WTC11 (cell line): ENCODE data around the gene WWOX. TPM values are rescaled to one million over a fixed set of nuclear protein-coding genes. Genes with fewer than 3 reads are reported as not detected.

ENCODE experiments used
- ATAC-seq: fragments of 200-7000 bp; cut with Tn5 transposase; 2 replicates; pipeline ENCODE4 v1.10.0; 2021; ENCODE audit warnings: mild to moderate bottlenecking, moderate library complexity
- CTCF ChIA-PET: fragments of 300-600 bp; sonication (Branson Sonifier 250); formaldehyde crosslinking; loops from one replicate; lab custom pipeline; 2021; ENCODE audit warnings: antibody characterized with exemption; lab: Charles Lee
- POLR2A ChIA-PET: fragments of 350-600 bp; sonication (Branson Sonifier 250); formaldehyde crosslinking; loops from one replicate; lab custom pipeline; 2021; ENCODE audit warnings: antibody characterized with exemption; lab: Charles Lee
- DNase-seq: peaks from one replicate; pipeline ENCODE4 v3.0.0; 2021; ENCODE audit warnings: low spot score
- H3K27ac Mint-ChIP-seq: 2 replicates; pipeline ENCODE4 v1.8.0; 2021; ENCODE audit warnings: mixed read lengths
- H3K27me3 Mint-ChIP-seq: 2 replicates; pipeline ENCODE4 v1.8.0; 2021; ENCODE audit warnings: low read depth, mild to moderate bottlenecking, moderate library complexity, mixed read lengths
- H3K36me3 Mint-ChIP-seq: 2 replicates; pipeline ENCODE4 v1.8.0; 2021; ENCODE audit warnings: mixed read lengths
- H3K4me1 Mint-ChIP-seq: 2 replicates; pipeline ENCODE4 v1.8.0; 2022; ENCODE audit warnings: mixed read lengths
- H3K4me3 Mint-ChIP-seq: 2 replicates; pipeline ENCODE4 v1.8.0; 2021; ENCODE audit warnings: mild to moderate bottlenecking, moderate library complexity, mixed read lengths
- H3K9me3 Mint-ChIP-seq: 2 replicates; pipeline ENCODE4 v1.8.0; 2021; ENCODE audit warnings: mixed read lengths
- CBFB ChIP-seq: sonication (generic); formaldehyde crosslinking; IDR thresholded peaks from 2 replicates; pipeline ENCODE4 v1.8.1; 2022; ENCODE audit warnings: mild to moderate bottlenecking, low read depth, missing genetic modification reagents
- ELF4 ChIP-seq: sonication (generic); formaldehyde crosslinking; IDR thresholded peaks from 2 replicates; pipeline ENCODE4 v1.8.1; 2022; ENCODE audit warnings: low read depth, mild to moderate bottlenecking, moderate library complexity, missing genetic modification reagents
- EMX1 ChIP-seq: fragments of 250-450 bp; sonication (Bioruptor Pico); IDR thresholded peaks from 2 replicates; pipeline ENCODE4 v1.8.0; 2021; ENCODE audit warnings: mild to moderate bottlenecking
- ETV6 ChIP-seq: sonication (generic); formaldehyde crosslinking; IDR thresholded peaks from 2 replicates; pipeline ENCODE4 v1.8.1; 2022; ENCODE audit warnings: mild to moderate bottlenecking, missing genetic modification reagents
- FOXJ3 ChIP-seq: sonication (generic); formaldehyde crosslinking; IDR thresholded peaks from 2 replicates; pipeline ENCODE4 v1.9.0; 2021; ENCODE audit warnings: missing genetic modification reagents, mild to moderate bottlenecking, borderline replicate concordance
- FOXK1 ChIP-seq: sonication (generic); formaldehyde crosslinking; IDR thresholded peaks from 2 replicates; pipeline ENCODE4 v1.8.0; 2022; ENCODE audit warnings: mild to moderate bottlenecking, moderate library complexity, missing genetic modification reagents
- GABPB1 ChIP-seq: sonication (generic); formaldehyde crosslinking; IDR thresholded peaks from 2 replicates; pipeline ENCODE4 v1.8.1; 2023; ENCODE audit warnings: mild to moderate bottlenecking, missing genetic modification reagents
- GTF2I ChIP-seq: fragments of 250-450 bp; sonication (Bioruptor Pico); conservative IDR thresholded peaks from 2 replicates; pipeline ENCODE4 v1.4.0; 2021; ENCODE audit warnings: mild to moderate bottlenecking
- JUN ChIP-seq: sonication (generic); formaldehyde crosslinking; IDR thresholded peaks from 2 replicates; pipeline ENCODE4 v1.8.0; 2023; ENCODE audit warnings: mild to moderate bottlenecking, missing genetic modification reagents
- NFATC4 ChIP-seq: fragments of 250-450 bp; sonication (Bioruptor Pico); IDR thresholded peaks from 2 replicates; pipeline ENCODE4 v1.9.0; 2021; ENCODE audit warnings: mild to moderate bottlenecking
- NFE2L1 ChIP-seq: sonication (generic); formaldehyde crosslinking; IDR thresholded peaks from 2 replicates; pipeline ENCODE4 v1.8.1; 2023; ENCODE audit warnings: missing genetic modification reagents
- NR1H2 ChIP-seq: sonication (generic); formaldehyde crosslinking; IDR thresholded peaks from 2 replicates; pipeline ENCODE4 v1.9.0; 2021; ENCODE audit warnings: mild to moderate bottlenecking, moderate library complexity, missing genetic modification reagents
- PREB ChIP-seq: sonication (generic); formaldehyde crosslinking; IDR thresholded peaks from 2 replicates; pipeline ENCODE4 v1.8.1; 2022; ENCODE audit warnings: mild to moderate bottlenecking, missing genetic modification reagents, moderate library complexity, borderline replicate concordance
- RORB ChIP-seq: fragments of 250-450 bp; sonication (Bioruptor Pico); IDR thresholded peaks from 2 replicates; pipeline ENCODE4 v1.9.0; 2021; ENCODE audit warnings: mild to moderate bottlenecking
- SMAD3 ChIP-seq: sonication (generic); formaldehyde crosslinking; IDR thresholded peaks from 2 replicates; pipeline ENCODE4 v1.8.0; 2022; ENCODE audit warnings: missing genetic modification reagents, mild to moderate bottlenecking, borderline replicate concordance
- SMAD4 ChIP-seq: sonication (generic); formaldehyde crosslinking; IDR thresholded peaks from 2 replicates; pipeline ENCODE4 v1.8.0; 2022; ENCODE audit warnings: mild to moderate bottlenecking, missing genetic modification reagents
- SP1 ChIP-seq: sonication (generic); formaldehyde crosslinking; conservative IDR thresholded peaks from 2 replicates; pipeline ENCODE4 v1.8.1; 2022; ENCODE audit warnings: missing genetic modification reagents
- ZNF512 ChIP-seq: sonication (generic); formaldehyde crosslinking; IDR thresholded peaks from 2 replicates; pipeline ENCODE4 v1.8.1; 2022; ENCODE audit warnings: missing genetic modification reagents, borderline replicate concordance
- total RNA-seq: library from RNA; stranded (reverse); gene quantifications from 3 replicates; pipeline ENCODE4 v1.2.3, GENCODE V29; 2021
- TF ChIP-seq, protein P1 (sequence below): sonication (generic); formaldehyde crosslinking; IDR thresholded peaks from 2 replicates; pipeline ENCODE4 v1.8.0; 2022; ENCODE audit warnings: missing genetic modification reagents
- TF ChIP-seq, protein P2 (sequence below): fragments of 250-450 bp; sonication (Bioruptor Pico); conservative IDR thresholded peaks from 2 replicates; pipeline ENCODE4 v1.9.0; 2021; ENCODE audit warnings: mild to moderate bottlenecking
- TF ChIP-seq, protein P3 (sequence below): fragments of 250-450 bp; sonication (Bioruptor Pico); IDR thresholded peaks from 2 replicates; pipeline ENCODE4 v2.1.2; 2022; ENCODE audit warnings: mild to moderate bottlenecking, moderate library complexity
- TF ChIP-seq, protein P4 (sequence below): fragments of 250-450 bp; sonication (Bioruptor Pico); IDR thresholded peaks from 2 replicates; pipeline ENCODE4 v1.9.0; 2021; ENCODE audit warnings: moderate library complexity, mild to moderate bottlenecking, inconsistent platforms, borderline replicate concordance

Gene WWOX
- total RNA-seq, 1 experiment from 2014 or later = 15.7 TPM

DNA sequence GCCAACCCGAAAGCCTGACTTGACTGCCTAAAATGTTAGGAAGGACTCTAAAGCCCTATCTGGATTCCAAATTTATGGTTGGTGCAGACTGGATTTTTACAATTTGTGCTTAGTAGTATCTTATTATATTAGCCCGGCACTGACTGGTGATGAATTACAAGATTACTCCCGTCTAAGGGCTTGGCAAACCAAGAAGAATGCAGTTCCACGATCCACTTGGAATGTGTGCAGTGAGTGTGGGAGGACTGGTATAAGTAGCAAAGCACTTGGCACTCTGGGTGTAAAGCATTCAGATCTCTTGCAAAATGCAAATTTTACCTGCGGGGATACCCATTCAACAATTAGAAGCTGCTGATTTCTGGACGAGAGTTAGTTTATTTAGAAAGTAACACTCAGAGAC lies 961.7 kb downstream of the WWOX start (continued):
- TF ChIP-seq, protein P1, sequence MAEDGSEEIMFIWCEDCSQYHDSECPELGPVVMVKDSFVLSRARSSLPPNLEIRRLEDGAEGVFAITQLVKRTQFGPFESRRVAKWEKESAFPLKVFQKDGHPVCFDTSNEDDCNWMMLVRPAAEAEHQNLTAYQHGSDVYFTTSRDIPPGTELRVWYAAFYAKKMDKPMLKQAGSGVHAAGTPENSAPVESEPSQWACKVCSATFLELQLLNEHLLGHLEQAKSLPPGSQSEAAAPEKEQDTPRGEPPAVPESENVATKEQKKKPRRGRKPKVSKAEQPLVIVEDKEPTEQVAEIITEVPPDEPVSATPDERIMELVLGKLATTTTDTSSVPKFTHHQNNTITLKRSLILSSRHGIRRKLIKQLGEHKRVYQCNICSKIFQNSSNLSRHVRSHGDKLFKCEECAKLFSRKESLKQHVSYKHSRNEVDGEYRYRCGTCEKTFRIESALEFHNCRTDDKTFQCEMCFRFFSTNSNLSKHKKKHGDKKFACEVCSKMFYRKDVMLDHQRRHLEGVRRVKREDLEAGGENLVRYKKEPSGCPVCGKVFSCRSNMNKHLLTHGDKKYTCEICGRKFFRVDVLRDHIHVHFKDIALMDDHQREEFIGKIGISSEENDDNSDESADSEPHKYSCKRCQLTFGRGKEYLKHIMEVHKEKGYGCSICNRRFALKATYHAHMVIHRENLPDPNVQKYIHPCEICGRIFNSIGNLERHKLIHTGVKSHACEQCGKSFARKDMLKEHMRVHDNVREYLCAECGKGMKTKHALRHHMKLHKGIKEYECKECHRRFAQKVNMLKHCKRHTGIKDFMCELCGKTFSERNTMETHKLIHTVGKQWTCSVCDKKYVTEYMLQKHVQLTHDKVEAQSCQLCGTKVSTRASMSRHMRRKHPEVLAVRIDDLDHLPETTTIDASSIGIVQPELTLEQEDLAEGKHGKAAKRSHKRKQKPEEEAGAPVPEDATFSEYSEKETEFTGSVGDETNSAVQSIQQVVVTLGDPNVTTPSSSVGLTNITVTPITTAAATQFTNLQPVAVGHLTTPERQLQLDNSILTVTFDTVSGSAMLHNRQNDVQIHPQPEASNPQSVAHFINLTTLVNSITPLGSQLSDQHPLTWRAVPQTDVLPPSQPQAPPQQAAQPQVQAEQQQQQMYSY (CRISPR knock-in tag) = no peak
- no peak for TF ChIP-seq NR1H2 (CRISPR knock-in tag)
- no peak for TF ChIP-seq FOXJ3 (CRISPR knock-in tag)
- TF ChIP-seq ZNF512 (CRISPR knock-in tag) = no peak
- no peak for TF ChIP-seq SMAD3 (CRISPR knock-in tag)
- TF ChIP-seq, protein P2, sequence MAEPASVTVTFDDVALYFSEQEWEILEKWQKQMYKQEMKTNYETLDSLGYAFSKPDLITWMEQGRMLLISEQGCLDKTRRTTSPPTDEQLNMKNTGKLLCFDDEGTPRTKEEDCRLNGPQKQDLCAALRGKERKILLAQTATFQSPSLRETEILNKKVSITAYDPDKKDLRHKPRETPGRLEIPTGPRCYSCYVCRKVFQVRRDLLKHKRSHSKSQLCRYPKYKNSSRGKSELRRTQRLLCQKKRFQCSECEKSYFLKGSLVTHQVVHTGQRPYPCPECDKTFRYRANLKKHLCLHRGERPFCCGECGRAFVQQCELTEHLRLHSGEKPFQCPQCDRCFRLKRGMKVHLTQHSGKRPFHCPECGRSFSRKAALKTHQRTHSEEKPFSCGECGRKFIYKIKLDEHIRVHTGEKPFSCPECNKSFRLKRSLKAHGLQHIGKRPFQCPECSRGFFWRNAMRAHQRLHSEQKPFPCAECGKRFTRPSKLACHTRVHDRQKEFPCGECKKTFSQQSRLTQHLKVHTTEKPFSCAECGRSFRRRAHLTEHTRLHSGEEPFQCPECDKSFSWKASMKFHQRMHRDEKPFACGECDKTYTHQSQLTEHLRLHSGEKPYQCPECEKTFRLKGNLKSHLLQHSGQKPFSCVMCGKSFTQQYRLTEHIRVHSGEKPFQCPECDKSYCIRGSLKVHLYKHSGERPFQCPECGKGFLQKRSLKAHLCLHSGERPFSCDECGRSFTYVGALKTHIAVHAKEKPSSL (CRISPR knock-in tag) = no peak
- TF ChIP-seq CBFB (CRISPR knock-in tag) = no peak
- no peak for TF ChIP-seq RORB (CRISPR knock-in tag)
- no peak for TF ChIP-seq NFATC4
- TF ChIP-seq ELF4 (CRISPR knock-in tag) = no peak

DNA sequence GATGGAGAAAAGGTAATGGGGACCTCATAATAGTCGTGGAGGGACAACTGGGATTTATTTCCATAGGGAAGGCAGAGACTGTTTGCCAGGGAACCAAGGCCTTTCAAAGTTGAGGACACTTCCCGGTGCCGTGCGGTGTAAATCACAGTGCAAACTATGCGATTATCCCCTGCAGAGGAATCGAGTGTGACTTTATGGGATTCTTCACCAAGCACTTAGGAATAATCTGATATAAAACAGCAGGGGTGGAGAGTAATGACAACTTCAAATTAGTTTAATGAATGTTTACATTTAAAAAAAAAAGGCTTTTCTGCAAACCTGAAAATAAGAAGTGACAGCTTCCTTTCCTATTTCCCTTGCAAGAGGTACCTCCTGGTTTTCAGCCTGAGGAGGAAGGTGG lies 962.9 kb downstream of the WWOX start:
- H3K9me3 Mint-ChIP-seq = peaks cover 3% of the 10 kb centered on the region; the same call in 1 of the 2 replicates
- H3K4me3 Mint-ChIP-seq = no peak overlapping the region
- ATAC-seq = no peak
- H3K4me1 Mint-ChIP-seq = peaks cover 29% of the 10 kb centered on the region
- H3K36me3 Mint-ChIP-seq = no peaks in the 10 kb centered on the region
- H3K27ac Mint-ChIP-seq = no peak overlapping the region
- ChIA-PET CTCF (interaction anchor here (0.6 kb wide), 1 partner anchor 834 kb away, joined by 6 read pairs; no protein-coding TSS in a partner anchor), POLR2A (no interaction called here)
- no peak for DNase-seq
- no peaks in the 10 kb centered on the region; the same call in 1 of the 2 replicates for H3K27me3 Mint-ChIP-seq
- TF ChIP-seq, protein P1 (CRISPR knock-in tag) = no peak
- TF ChIP-seq FOXK1 (CRISPR knock-in tag) (no peak), SMAD4 (CRISPR knock-in tag) (no peak), GABPB1 (CRISPR knock-in tag) (no peak), CBFB (CRISPR knock-in tag) (no peak), NFE2L1 (no peak), PREB (no peak), EMX1 (no peak), GTF2I (CRISPR knock-in tag) (no peak), ETV6 (CRISPR knock-in tag) (no peak), JUN (CRISPR knock-in tag) (no peak), SMAD3 (CRISPR knock-in tag) (no peak), SP1 (CRISPR knock-in tag) (no peak)
- TF ChIP-seq, protein P3, sequence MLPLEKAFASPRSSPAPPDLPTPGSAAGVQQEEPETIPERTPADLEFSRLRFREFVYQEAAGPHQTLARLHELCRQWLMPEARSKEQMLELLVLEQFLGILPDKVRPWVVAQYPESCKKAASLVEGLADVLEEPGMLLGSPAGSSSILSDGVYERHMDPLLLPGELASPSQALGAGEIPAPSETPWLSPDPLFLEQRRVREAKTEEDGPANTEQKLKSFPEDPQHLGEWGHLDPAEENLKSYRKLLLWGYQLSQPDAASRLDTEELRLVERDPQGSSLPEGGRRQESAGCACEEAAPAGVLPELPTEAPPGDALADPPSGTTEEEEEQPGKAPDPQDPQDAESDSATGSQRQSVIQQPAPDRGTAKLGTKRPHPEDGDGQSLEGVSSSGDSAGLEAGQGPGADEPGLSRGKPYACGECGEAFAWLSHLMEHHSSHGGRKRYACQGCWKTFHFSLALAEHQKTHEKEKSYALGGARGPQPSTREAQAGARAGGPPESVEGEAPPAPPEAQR = no peak
- TF ChIP-seq, protein P4, sequence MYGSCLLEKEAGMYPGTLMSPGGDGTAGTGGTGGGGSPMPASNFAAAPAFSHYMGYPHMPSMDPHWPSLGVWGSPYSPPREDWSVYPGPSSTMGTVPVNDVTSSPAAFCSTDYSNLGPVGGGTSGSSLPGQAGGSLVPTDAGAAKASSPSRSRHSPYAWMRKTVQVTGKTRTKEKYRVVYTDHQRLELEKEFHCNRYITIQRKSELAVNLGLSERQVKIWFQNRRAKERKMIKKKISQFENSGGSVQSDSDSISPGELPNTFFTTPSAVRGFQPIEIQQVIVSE (CRISPR knock-in tag) = no peak
